GM18499 (cell line): ENCODE results near the gene BLMH.
"Not testable (repeated sequence)": the region's sequence is repeated elsewhere in the genome, so short reads cannot be mapped to it uniquely, and the experiment has no call there.

Experiments
- ATAC-seq: cut with Tn5 transposase; IDR thresholded peaks from one replicate; pipeline ENCODE4 v1.9.1; 2021; ENCODE audit warnings: moderate number of reproducible peaks; ENCODE audit not compliant: insufficient read depth, unreplicated experiment

BLMH gene

DNA sequence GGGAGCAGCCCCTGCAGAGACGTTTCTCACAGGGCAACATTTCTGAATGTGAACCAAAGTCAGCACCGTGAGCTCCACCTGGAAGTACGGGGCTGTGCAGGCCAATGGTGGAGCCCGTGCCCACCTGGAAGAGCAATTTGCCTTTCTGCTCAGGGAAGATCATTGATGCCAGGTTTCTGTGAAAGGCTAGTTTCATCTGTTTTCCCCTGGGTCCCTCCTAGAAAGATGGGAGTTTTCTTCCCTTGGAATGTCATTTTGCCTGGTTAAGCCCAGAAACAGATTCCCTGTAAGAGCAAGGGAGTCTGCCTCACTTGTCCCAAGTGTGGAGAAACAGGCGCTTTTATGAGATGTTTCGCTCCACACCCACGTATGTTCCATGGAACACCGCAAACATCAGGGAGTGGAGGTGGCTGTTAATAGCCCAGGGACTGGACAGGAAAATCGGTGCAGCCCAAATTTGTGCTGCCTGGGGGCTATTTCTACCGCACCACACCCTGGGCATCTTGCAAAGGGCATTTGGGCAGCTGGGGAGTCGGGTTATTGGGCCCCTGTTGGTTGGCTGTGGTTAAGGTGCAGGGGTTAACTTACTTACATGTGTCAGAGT is 58.8 kb downstream of the BLMH start:
- no peak for ATAC-seq

DNA sequence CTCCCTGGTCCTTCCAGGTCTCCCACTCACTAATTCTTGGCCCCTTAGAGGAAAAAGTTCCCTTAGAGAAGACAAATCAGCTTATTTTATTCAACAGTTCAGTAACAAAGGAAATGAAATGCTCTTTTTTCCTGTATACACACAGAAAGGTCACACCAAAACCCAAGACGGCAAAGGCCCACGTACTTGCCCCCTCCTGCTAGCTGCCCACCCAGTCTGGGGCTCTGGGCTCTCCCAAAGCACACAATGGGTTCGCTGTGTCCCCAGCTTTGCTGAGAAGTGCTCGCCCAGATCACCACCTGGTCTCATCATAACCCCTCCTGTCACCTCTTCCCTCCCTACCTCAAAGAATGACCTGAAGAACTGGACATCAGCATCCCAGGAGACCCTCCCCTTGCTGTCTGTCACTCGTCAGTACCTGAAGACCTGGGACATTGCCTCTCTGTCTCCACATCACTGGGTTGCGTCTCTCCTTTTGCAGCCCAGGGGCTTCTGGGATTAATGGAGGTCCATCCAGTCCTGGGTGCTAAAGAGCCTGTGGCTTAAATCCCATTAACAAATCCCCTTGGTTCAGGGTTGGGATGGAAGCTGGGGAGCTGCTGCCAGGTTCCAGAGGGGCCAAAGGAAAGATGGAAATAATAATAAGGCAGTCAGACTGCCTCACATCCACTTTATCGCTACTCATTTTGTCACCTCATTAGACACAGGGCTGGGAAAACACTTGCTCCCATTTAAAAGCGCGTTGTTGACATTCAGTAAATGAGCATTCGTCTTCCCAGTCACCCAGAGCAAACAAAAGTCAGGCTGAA is 59.5 kb downstream of the BLMH start:
- no peak for ATAC-seq

DNA sequence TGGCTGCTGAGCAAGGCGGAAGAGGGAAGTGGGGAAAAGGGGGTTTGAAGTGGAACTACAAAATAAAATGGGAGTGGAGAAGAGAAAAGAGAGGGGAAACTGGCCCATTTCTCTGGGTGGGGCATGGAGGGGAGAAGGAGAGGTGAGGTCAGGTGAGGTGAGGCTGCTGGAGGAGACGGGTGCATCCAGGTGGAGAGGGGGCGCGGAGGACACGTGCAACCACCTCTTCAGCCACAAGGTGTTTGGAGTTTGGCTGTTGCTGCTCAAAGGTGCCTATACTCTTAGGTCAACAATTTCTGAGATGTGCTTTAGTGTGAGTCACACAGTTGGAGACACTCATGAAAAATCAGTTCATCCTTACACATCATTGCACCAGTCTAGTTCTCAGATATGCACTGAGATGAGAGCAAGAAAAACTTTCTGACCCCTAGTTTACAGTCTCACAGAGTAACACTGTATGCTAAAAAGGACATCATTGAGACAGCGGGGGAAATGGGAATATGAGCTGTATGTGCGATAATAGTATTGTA is 61.1 kb downstream of the BLMH start:
- ATAC-seq = no peak

DNA sequence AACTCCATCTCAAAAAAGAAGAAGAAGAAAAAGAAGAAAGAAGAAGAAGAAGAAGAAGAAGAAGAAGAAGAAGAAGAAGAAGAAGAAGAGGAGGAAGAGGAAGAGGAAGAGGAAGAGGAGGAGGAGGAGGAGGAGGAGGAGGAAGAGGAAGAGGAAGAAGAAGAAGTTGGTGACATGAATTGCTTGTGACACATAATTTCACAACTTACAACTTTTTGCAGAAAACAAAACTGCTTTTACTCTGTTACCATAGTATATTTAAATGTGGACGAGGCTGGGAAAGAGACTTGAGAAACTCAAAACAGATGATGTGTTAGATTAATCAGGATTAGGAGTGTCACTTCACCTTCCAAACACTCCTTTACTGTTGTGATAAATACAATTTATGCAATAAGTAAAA is 61.7 kb downstream of the BLMH start:
- not testable (repeated sequence) for ATAC-seq

DNA sequence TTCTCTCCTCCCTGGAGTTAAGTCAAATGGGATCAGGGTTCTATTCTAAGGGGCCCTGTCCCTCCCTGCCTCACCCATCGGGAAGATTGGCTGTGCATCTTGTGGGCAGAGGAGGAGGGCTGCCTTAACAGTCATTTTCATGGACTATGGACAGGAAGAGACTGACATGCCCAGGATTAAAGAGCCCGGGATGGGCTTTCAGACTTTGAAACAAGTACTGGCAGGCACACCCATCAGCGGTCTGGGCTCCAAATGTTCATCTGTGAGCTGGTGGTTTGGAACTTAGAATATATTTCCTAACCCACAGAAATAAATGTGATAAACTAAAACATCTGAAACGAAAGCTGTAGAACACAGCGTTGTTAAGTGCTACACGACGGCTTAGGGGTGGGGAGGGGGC is 62.7 kb downstream of the BLMH start:
- no peak for ATAC-seq

DNA sequence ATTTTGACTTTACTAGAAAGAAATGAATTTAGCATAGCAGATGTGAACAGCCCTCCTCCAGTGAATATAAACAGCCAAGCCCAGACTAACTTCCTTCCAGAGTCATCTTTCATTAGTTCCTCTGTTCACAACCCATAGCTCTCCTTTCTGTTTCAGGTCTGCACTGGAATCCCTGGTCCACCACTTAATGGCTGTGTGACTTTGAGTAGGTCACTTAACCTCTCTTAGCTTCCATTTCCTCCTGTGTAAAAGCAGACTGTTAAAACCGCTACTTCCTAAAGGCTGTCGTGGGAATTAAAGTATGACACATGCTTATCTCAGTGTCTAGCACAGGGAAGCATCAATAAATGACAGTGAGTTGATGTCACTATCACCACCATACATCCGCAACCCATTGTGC is 63.7 kb downstream of the BLMH start:
- no peak for ATAC-seq

DNA sequence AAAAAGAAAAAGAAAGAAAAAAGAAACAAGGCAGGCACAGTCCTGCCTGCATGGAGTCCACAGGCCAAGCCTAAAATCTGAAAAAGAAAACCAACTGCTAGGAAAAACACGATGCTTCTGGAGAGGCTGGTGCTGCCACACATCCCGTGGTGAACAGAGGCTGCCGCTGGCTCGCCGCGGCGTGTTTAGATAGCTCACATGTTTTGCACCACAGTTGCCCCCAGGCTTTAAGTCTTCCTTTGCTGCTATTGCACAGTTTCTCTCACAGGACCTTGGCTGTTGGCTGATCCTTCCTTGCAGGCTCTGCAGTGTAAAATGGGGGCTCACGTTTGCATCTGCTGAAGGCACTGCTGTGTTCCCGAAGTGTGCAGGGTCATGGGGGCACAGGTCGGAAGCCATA is 64.9 kb downstream of the BLMH start:
- no peak for ATAC-seq

DNA sequence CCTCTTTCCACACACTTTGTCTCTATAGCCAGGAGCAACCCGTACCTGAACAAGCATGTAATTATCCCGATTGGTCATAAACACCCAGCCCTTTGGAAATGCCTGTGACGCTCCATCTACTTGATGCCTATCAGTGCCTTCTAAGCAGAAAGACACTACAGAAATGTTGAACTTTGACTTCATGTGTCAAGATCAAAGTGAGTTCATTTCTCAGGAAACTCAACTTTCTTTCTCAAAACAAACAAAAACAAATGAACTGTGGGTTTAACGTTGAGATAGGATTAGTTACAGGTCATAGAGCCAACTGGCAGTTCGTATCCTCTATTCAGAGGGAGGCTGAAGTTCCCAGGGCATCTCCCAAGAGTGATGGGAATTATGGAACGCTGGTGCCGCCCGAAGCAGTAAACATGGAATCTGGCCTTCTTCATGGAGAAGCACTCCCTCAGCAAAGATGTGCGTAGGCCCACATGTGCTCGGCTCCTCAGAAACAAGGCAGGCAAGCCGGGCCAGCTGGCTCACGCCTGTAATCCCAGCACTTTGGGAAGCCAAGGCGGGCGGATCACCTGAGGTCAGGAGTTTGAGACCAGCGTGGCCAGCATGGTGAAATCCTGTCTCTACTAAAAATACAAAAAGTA is 65.7 kb downstream of the BLMH start:
- ATAC-seq = no peak

DNA sequence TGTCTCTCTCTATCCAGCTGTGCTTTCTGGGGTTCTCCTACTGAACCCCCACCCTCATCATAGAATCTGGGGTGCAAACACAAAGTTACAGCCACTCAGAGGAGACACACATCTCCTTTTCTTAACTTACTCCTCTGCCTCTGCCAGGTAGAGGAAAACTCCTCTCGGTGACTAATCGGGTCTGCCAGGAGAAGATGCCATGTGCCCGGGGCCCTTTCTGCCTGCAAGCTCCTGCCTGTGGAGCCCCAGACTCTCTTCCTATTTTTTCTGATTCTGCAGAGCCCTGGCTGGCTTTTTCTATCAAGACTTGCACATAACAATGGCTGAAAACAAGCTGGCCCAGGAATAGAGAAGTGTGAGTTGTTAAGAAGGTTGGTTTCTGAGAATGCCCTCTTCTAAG is 66.6 kb downstream of the BLMH start:
- no peak for ATAC-seq

DNA sequence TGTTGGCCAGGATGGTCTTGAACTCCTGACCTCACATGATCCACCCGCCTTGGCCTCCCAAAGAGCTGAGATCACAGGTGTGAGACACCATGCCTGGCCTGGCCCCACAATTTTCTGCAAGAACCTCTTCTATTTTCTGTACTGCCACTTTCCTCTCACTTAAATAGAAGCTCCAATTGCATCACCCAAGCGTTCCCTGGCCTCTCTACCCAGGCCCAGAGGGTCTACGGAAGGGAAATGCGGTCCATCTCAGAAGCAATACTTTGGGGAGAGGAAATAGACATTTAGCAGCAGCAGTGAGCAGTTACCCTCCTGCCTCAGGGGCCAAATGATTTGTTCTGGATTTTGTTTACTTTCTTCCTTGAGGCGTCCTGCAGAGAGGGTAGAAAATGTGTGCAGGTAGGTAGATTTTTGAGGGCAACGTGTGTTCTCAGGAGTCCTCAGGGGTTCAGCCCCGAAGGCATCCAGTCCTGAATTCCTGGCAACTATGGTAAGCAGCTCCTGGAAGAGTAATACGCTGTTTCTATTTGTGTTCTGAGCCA is 67.3 kb downstream of the BLMH start:
- ATAC-seq = no peak

DNA sequence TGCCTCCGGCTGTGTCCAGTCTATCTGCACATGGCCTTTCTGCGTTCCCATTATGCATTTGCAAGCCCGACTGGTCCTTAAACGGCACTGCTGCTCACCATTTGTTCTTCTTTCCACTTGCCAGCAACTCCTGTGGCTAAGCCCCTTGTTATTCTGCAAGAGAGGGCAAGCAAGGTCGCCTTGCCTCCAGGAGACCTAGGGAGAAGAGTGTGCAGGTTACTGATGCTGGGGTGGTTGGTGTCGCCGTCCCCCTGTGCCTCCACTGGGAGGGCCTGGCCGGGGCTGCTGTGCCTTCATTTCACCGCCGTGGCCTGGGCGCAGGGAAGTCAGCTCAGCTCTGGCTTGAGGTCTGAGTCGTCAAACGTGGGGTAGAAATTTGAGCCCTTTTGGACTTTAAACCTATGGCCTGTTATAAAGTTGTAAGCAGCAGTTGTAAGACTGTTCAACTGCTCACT is 69.0 kb downstream of the BLMH start:
- no peak for ATAC-seq

DNA sequence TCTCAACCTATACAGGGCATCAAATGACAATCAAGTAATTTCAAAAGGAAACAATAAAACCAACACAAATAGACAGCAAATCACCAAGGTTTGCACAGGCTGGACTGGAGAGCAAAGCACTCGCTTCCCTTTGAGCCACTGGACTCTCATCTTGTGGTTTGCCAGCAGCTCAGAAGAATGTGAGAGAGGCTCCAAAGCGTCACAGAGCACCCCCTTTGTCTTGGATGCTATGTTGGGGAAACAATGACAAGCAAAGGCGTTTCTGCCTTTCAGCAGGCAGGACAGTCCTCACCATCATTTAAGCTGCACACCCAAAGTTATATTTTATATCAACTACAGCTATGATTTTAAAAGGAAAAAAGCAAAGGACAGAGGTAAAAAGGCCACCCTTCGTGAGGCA is 69.5 kb downstream of the BLMH start:
- no peak for ATAC-seq

DNA sequence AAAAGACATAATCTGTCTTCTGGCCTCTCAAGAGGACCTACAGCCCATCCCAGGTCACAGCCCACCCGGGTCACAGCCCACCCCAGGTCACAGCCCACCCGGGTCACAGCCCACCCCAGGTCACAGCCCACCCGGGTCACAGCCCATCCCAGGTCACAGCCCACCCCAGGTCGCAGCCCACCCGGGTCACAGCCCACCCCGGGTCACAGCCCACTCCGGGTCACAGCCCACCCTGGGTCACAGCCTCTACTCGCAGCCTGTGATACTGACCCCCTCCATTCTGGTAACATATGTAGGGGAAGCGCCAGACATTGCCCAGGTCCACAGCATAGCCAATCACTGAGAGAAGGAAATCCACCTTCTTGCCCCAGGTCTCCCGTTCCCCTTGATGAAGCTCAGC is 70.4 kb downstream of the BLMH start:
- ATAC-seq = no peak

DNA sequence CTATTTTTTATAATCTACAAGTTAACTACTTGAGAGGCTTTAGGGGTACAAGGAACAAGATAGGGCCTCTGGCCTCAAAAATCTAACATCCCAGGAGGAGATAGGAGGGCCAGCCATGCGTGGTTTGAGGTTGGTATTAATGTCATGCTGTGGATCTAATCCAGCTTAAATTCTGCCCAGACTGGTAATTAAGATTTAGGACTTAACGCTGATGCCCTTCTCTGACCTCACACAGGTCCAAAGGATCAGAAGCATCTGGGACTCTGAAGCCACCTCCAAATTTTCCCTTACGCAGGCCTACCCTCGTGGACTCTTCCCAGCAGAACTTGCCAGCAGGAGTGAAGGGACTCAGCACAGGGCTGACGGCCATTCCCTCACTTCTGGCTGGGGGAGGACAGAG is 71.3 kb downstream of the BLMH start:
- ATAC-seq = no peak

DNA sequence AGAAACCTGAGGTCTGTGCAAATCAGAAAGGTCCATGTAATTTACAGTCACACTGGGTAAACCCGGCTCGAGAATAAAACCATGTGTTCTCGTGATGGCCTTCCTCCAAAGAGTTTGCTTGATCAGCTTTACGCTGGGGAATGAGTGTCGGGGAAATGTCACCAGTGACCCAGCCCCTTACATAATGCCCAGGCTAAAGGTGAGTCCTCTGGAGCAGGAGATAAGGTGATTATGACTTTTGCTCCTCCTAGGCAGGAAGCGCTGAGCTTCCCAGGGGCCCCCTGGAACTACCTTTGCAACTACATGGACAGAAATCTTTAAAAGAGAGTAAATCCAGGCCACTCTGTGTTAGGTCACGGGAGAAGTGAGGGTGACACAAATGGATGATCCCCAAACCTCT is 71.9 kb downstream of the BLMH start:
- no peak for ATAC-seq

DNA sequence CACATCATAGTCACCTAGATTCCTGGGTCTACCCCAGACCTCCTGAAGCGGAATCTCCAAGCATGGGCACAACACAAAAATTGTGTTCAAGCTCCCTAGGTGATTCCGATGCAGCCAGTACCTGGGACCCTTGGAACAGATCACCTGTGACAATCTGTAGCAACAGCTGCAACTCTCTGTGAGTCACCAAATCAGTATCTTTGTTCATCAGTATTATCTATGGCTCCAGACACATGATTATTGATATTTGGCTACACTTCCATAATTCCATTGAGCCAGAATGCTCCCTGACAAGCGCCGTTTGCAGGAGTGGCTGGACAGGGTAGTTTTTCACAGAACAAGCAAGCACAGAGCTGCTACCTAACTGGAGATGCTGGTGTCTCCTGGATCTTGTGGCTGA is 72.4 kb downstream of the BLMH start:
- no peak for ATAC-seq

DNA sequence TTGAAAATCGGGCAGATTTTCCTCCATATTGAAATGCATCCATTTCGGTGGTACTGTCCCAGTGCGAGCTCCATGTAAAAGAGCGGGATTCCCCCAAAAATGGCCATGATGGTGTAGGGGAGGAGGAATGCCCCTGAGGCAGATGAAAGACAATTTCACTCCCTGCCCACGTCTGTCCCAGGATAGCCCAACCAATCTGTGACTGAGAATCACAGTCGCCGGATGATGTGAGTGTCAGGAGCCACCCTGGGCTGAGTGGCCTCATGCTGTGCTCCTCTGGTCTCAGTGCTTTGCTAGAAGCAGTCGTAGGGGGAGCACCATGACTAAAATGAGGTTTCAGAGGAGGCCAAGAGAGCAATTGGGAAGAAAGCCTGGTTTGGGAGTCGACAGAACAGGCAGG is 72.9 kb downstream of the BLMH start:
- no peak for ATAC-seq

DNA sequence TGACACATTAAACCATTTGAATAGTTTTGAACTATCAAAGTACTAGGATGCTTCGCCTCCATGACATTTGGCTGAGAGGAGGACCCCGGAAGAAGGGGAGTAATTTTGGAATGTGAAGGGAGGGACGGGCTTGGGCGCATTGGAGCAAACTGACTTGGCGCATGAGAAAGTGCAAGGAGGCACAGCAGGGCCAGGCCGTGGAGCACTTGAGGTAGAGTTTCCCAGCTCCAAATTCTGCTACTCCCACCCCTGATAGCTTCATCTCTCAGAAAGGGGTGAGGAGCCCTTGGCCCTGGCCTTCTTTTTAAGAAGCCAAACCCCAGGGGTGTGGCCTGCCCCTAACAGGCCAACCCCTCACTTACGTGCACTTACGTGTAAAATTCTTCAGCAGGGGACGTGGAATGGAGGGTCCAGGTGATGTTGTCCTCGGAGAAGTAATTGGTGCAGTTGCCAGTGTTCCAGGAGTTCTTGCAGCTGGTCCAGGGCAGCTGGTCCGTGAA is 73.9 kb downstream of the BLMH start:
- ATAC-seq = no peak

DNA sequence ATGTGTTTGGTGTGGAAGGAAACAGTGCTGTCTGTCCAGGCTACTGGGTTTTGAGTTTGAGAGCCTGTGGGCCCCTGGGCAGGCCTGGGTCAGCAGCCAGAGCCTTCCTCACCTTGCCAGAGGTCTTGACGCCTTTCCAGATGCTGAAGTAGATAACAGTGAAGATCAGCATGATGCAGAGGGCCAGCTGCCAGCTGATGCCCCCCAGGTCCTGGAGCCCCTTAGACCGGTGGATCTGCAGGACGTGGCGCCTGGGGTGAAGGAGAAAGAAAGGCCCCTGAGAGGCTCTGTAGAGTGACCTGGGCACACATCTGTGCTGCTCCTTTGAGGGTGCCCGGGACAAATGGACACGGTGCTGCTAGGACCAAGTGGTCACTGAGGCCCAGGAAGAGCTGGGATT is 74.7 kb downstream of the BLMH start:
- no peak for ATAC-seq

DNA sequence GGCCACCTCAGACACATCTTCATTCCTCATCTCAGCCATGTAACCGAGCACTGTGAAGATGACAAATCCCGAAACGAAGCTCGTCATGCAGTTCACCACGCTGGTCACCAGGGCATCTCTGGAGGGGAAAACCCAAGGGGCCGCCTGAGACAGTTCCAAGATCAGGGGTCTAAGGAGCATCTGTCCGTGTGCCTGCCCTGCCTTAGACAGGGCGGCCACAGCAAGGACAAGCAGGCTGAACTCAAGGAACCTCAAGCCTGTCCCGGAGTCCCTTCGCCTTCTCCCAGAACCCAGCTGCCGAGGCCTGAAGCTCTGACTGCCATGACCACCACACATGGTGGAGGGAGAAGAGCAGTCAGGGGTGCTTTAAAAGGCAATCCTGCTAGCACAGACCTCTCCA is 79.0 kb downstream of the BLMH start:
- ATAC-seq = no peak

DNA sequence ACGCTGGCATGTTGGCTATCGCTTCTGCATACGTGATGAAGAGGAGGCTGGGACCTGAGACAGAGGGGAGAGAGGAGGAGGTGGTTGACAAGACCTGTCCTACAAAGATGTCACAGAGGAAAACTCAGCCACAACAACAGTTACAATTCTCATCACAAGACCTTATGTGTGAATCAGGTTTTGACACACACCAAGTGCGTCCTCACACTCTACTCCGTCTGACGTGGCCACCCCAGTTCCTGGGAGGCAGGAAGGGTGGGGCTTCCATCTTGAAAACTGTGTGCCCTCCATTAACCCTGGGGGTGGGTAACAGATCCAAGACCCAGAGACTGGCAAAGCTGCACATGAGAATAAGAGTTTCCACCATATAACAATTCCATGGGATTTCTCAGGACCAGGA is 80.4 kb downstream of the BLMH start:
- ATAC-seq = no peak
